Gastrocnemius medialis (tissue), 4 donors: ENCODE results near the gene SMARCAD1. TPM values are rescaled to one million over a fixed set of nuclear protein-coding genes. Genes with fewer than 3 reads are reported as not detected.
"Not testable (repeated sequence)": the region's sequence is repeated elsewhere in the genome, so short reads cannot be mapped to it uniquely, and the experiment has no call there.

ENCODE experiments used
- ATAC-seq, 2 donors: fragments of 150-250 bp; one replicate each; pipeline ENCODE4 v1.9.1; 2016
- DNase-seq, 2 donors: peaks; one replicate each; pipeline ENCODE4 v3.0.0-alpha.2; 2019
- H3K27ac ChIP-seq, 4 donors: fragments of 200-600 bp; sonication (generic); 1 replicate in 1 of 4; 2 replicates in 3 of 4; pipeline ENCODE4 v1.5.1; 2016 to 2018; ENCODE audit warnings: mild to moderate bottlenecking in 2 of 4, moderate library complexity in 1 of 4
- H3K27me3 ChIP-seq, 3 donors: fragments of 200-600 bp; sonication (generic) in 2 of 3; 1 replicate in 1 of 3; 2 replicates in 2 of 3; pipeline versions ENCODE4 v1.5.1 to v1.6.0; 2016 to 2019; ENCODE audit warnings: mild to moderate bottlenecking in 1 of 3, moderate library complexity in 1 of 3
- H3K36me3 ChIP-seq, 2 donors: fragments of 200-600 bp; sonication (generic) in 1 of 2; one replicate each; pipeline ENCODE4 v1.5.1; 2017 to 2018
- H3K4me1 ChIP-seq, 2 donors: fragments of 200-600 bp; sonication (generic) in 1 of 2; one replicate each; pipeline ENCODE4 v1.5.1; 2016 to 2017; ENCODE audit warnings: mild to moderate bottlenecking in 2 of 2
- H3K4me3 ChIP-seq, 4 donors: fragments of 200-600 bp; sonication (generic) in 3 of 4; 1 replicate in 1 of 4; 2 replicates in 3 of 4; pipeline ENCODE4 v1.5.1; 2016 to 2019; ENCODE audit warnings: mild to moderate bottlenecking in 2 of 4
- H3K9me3 ChIP-seq, 3 donors: fragments of 200-600 bp; sonication (generic) in 2 of 3; 1 replicate in 1 of 3; 2 replicates in 2 of 3; pipeline ENCODE4 v1.5.1; 2016 to 2019
- CTCF ChIP-seq, 5 experiments: fragments of 450-650 bp in 3 of 5; fragments of 200-600 bp in 2 of 5; sonication (generic) in 2 of 5; IDR thresholded peaks in 4 of 5; conservative IDR thresholded peaks in 1 of 5; 1 replicate in 4 of 5; 2 replicates in 1 of 5; pipeline ENCODE4 v1.5.1; 2016 to 2019; ENCODE audit warnings: antibody characterized with exemption in 5 of 5, mild to moderate bottlenecking in 3 of 5, moderate library complexity in 3 of 5
- POLR2A ChIP-seq, 2 donors: fragments of 450-650 bp; IDR thresholded peaks; one replicate each; pipeline ENCODE4 v1.6.1; 2017; ENCODE audit warnings: antibody characterized with exemption in 2 of 2, mild to moderate bottlenecking in 2 of 2, moderate library complexity in 2 of 2
- in situ Hi-C, 4 donors: fragments of 200-750 bp; cut with MboI; loops; one replicate each; pipeline versions ENCODE4 v1.15.0 to v1.8.0; 2017; ENCODE audit warnings: low sequenced_read_pairs in 4 of 4
- intact Hi-C: fragments of 100-400 bp; cut with DNase I; formaldehyde crosslinking; loops from one replicate; pipeline ENCODE4 v1.15.1; 2023; ENCODE audit warnings: low total_unique reads
- total RNA-seq, 4 donors: library from RNA; depleted of rRNA; stranded (reverse); fragments of >200 nt; gene quantifications; one replicate each; pipeline versions ENCODE4 v1.1.0 to v1.2.3, GENCODE V29; 2016

SMARCAD1 gene
- total RNA-seq, 4 donors from 2014 or later, result 5.7 to 16.9 (median 8.0) TPM

- no peaks in the 10 kb centered on the region for H3K27me3 ChIP-seq
- TF ChIP-seq POLR2A (IDR thresholded peaks at IDR 0.05), result no peak
- TF ChIP-seq CTCF (IDR thresholded peaks at IDR 0.05 in 4 of 5, conservative IDR thresholded peaks at IDR 0.05 in 1 of 5), result no peak
- no peak overlapping the region for H3K27ac ChIP-seq
- no peaks in the 10 kb centered on the region for H3K4me1 ChIP-seq
- DNase-seq, result no peak
- peak; percentile 68 to 80 for ATAC-seq
- intact Hi-C loops, result loop anchor here (5.0 to 10.0 kb wide), 2 partner anchors 85 to 287 kb away; no protein-coding TSS in a partner anchor
- in situ Hi-C loops, result no loop called here
- no peaks in the 10 kb centered on the region for H3K9me3 ChIP-seq
- no peaks in the 10 kb centered on the region for H3K36me3 ChIP-seq
- no peak overlapping the region for H3K4me3 ChIP-seq
Measured at GRCh38 chr4:94307231-94307871, 99.7 kb downstream of the SMARCAD1 start.

- intact Hi-C loops, H3K27me3 ChIP-seq, in situ Hi-C loops, DNase-seq, ATAC-seq, H3K36me3 ChIP-seq, H3K4me1 ChIP-seq, H3K4me3 ChIP-seq, H3K9me3 ChIP-seq, H3K27ac ChIP-seq: not testable (repeated sequence)
Measured at GRCh38 chr4:94319927-94320326, 112.3 kb downstream of the SMARCAD1 start.

- peak overlapping the region in 1 of 4 donors; percentile 2 for H3K4me3 ChIP-seq
- no peaks in the 10 kb centered on the region for H3K36me3 ChIP-seq
- ATAC-seq (no peak), DNase-seq (no peak)
- no peak for TF ChIP-seq POLR2A (IDR thresholded peaks at IDR 0.05)
- no peak for TF ChIP-seq CTCF (IDR thresholded peaks at IDR 0.05 in 4 of 5, conservative IDR thresholded peaks at IDR 0.05 in 1 of 5)
- intact Hi-C loops, result no loop called here
- H3K27me3 ChIP-seq, result no peaks in the 10 kb centered on the region
- no peaks in the 10 kb centered on the region for H3K9me3 ChIP-seq
- H3K27ac ChIP-seq, result no peak overlapping the region
- in situ Hi-C loops, result no loop called here
- no peaks in the 10 kb centered on the region for H3K4me1 ChIP-seq
Measured at GRCh38 chr4:94325835-94326234, 118.2 kb downstream of the SMARCAD1 start.

- Histone ChIP-seq H3K27ac (no peak overlapping the region), H3K4me1 (peaks cover 0 to 6% of the 10 kb centered on the region in 2 donors), H3K36me3 (no peaks in the 10 kb centered on the region), H3K27me3 (no peaks in the 10 kb centered on the region), H3K9me3 (no peaks in the 10 kb centered on the region), H3K4me3 (no peak overlapping the region)
- no peak for DNase-seq
- TF ChIP-seq CTCF (IDR thresholded peaks at IDR 0.05 in 4 of 5, conservative IDR thresholded peaks at IDR 0.05 in 1 of 5) (no peak), POLR2A (IDR thresholded peaks at IDR 0.05) (no peak)
- intact Hi-C loops, result loop anchor here (10.0 kb wide), 1 partner anchor 65 kb away; no protein-coding TSS in a partner anchor
- in situ Hi-C loops, result no loop called here
- ATAC-seq, result no peak
Measured at GRCh38 chr4:94329933-94330332, 122.3 kb downstream of the SMARCAD1 start.

- TF ChIP-seq POLR2A (IDR thresholded peaks at IDR 0.05) (no peak), CTCF (IDR thresholded peaks at IDR 0.05 in 4 of 5, conservative IDR thresholded peaks at IDR 0.05 in 1 of 5) (peak in 4 of 5 experiments; percentile 12 to 47 (median 36))
- in situ Hi-C loops (no loop called here), intact Hi-C loops (loop anchor here (10.0 kb wide), 1 partner anchor 62 kb away; no protein-coding TSS in a partner anchor)
- no peaks in the 10 kb centered on the region for H3K36me3 ChIP-seq
- H3K4me3 ChIP-seq, result no peak overlapping the region
- no peak overlapping the region for H3K27ac ChIP-seq
- H3K4me1 ChIP-seq, result peaks cover 0 to 10% of the 10 kb centered on the region in 2 donors
- H3K9me3 ChIP-seq, result no peaks in the 10 kb centered on the region
- DNase-seq, result no peak
- no peaks in the 10 kb centered on the region for H3K27me3 ChIP-seq
- peak; percentile 65 to 68 for ATAC-seq
Measured at GRCh38 chr4:94332983-94333590, 125.4 kb downstream of the SMARCAD1 start.
